Endothelial cell of umbilical vein (primary cell): ENCODE results near the gene HS3ST3B1.

Source experiments
- CTCF ChIP-seq, 2 donors: IDR thresholded peaks; 1 replicate in 1 of 2; 2 replicates in 1 of 2; pipeline ENCODE4 v1.5.1; 2011; ENCODE audit warnings: low read length in 2 of 2, mild to moderate bottlenecking in 2 of 2, moderate library complexity in 2 of 2, control low read depth in 1 of 2, inconsistent platforms in 1 of 2, low read depth in 1 of 2; ENCODE audit not compliant: insufficient read depth in 1 of 2; ENCODE audit errors: extremely low read depth in 1 of 2
- EZH2 ChIP-seq: IDR thresholded peaks from 2 replicates; pipeline ENCODE4 v1.6.1; 2012; ENCODE audit warnings: borderline replicate concordance, low read depth, mild to moderate bottlenecking, moderate library complexity, low read length, inconsistent platforms; ENCODE audit not compliant: severe bottlenecking
- FOS ChIP-seq: IDR thresholded peaks from 2 replicates; pipeline ENCODE4 v1.6.1; 2011; ENCODE audit warnings: mild to moderate bottlenecking, low read length, moderate library complexity, borderline replicate concordance; ENCODE audit not compliant: insufficient read depth
- GATA2 ChIP-seq: IDR thresholded peaks from 2 replicates; pipeline ENCODE4 v1.7.0; 2011; ENCODE audit warnings: low read depth, mild to moderate bottlenecking, moderate library complexity, mixed read lengths, low read length; ENCODE audit not compliant: insufficient read length, insufficient read depth
- JUN ChIP-seq: IDR thresholded peaks from 2 replicates; pipeline ENCODE4 v1.6.1; 2011; ENCODE audit warnings: borderline replicate concordance, low read depth; ENCODE audit not compliant: insufficient read length, insufficient read depth
- MYC ChIP-seq: IDR thresholded peaks from one replicate; pipeline ENCODE4 v1.6.1; 2011; ENCODE audit warnings: mild to moderate bottlenecking, low read depth, low read length
- POLR2A ChIP-seq: IDR thresholded peaks from 2 replicates; pipeline ENCODE4 v1.6.1; 2012; ENCODE audit warnings: low read depth, mild to moderate bottlenecking, control low read depth, low read length
- POLR2AphosphoS5 ChIP-seq: IDR thresholded peaks from 2 replicates; pipeline ENCODE4 v1.6.1; 2012; ENCODE audit warnings: low read depth, mild to moderate bottlenecking, control low read depth, low read length, moderate library complexity; ENCODE audit not compliant: insufficient read depth
- TF ChIP-seq, protein P1 (sequence below): IDR thresholded peaks from 2 replicates; pipeline ENCODE4 v1.6.1; 2011; ENCODE audit not compliant: insufficient read depth, insufficient read length

GRCh38 chr17:14308965-14309879 lies 8.3 kb downstream of the HS3ST3B1 start:
- TF ChIP-seq EZH2, result peak; percentile 14
- TF ChIP-seq CTCF (IDR thresholded peaks at IDR 0.05; ENCODE audit: extremely low read depth in 1 of 2, insufficient read depth in 1 of 2, low read depth in 1 of 2, low read length in 2 of 2), result no peak
- TF ChIP-seq POLR2A, result no peak
- no peak for TF ChIP-seq GATA2
- no peak for TF ChIP-seq MYC
- no peak for TF ChIP-seq JUN
- TF ChIP-seq POLR2AphosphoS5, result no peak
- TF ChIP-seq, protein P1, sequence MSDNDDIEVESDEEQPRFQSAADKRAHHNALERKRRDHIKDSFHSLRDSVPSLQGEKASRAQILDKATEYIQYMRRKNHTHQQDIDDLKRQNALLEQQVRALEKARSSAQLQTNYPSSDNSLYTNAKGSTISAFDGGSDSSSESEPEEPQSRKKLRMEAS, result no peak
- no peak for TF ChIP-seq FOS
